GM12892 (cell line): Measurements from ENCODE around the gene COL6A3.

Source experiments
- POLR2A ChIP-seq: IDR thresholded peaks from 2 replicates; pipeline ENCODE4 v1.6.1; 2011; ENCODE audit warnings: low read depth, low read length, control low read depth
- TAF1 ChIP-seq: IDR thresholded peaks from 2 replicates; pipeline ENCODE4 v1.6.1; 2011; ENCODE audit warnings: low read depth, mild to moderate bottlenecking, control low read depth, low read length, borderline replicate concordance

GRCh38 chr2:237314681-237315080 is 99.3 kb downstream of the COL6A3 start:
- TF ChIP-seq TAF1 (no peak), POLR2A (no peak)
